Heart right ventricle (tissue), 16 donors: ENCODE data around the gene SREBF2. TPM values are rescaled to one million over a fixed set of nuclear protein-coding genes. Genes with fewer than 3 reads are reported as not detected.

Experiments
- ATAC-seq, 8 donors: fragments of 200-7000 bp; cut with Tn5 transposase; one replicate each; pipeline ENCODE4 v1.9.1; 2020; ENCODE audit warnings: mild to moderate bottlenecking in 8 of 8, moderate library complexity in 8 of 8, moderate number of reproducible peaks in 1 of 8
- DNase-seq, 2 donors: peaks; one replicate each; pipeline ENCODE4 v3.0.0-alpha.2; 2020
- H3K27ac ChIP-seq, 10 donors: fragments of 200-600 bp; sonication (generic) in 2 of 10; one replicate each; pipeline versions ENCODE4 v1.5.0 to v1.8.0; 2020 to 2022; ENCODE audit warnings: mild to moderate bottlenecking in 3 of 10
- H3K27me3 ChIP-seq, 7 donors: fragments of 200-600 bp; one replicate each; pipeline ENCODE4 v1.8.0; 2021 to 2022; ENCODE audit warnings: mild to moderate bottlenecking in 2 of 7
- H3K36me3 ChIP-seq, 9 donors: fragments of 200-600 bp; sonication (generic) in 1 of 9; one replicate each; pipeline versions ENCODE4 v1.5.0 to v1.8.0; 2020 to 2022; ENCODE audit warnings: mild to moderate bottlenecking in 2 of 9
- H3K4me1 ChIP-seq, 9 donors: fragments of 200-600 bp; sonication (generic) in 1 of 9; one replicate each; pipeline versions ENCODE4 v1.5.0 to v1.8.0; 2020 to 2022; ENCODE audit warnings: mild to moderate bottlenecking in 4 of 9
- H3K4me3 ChIP-seq, 10 donors: fragments of 200-600 bp; sonication (generic) in 2 of 10; one replicate each; pipeline versions ENCODE4 v1.5.0 to v1.8.0; 2020 to 2022; ENCODE audit warnings: mild to moderate bottlenecking in 7 of 10, moderate library complexity in 2 of 10
- H3K9me3 ChIP-seq, 11 donors: fragments of 200-600 bp in 10 of 11; sonication (generic) in 2 of 11; one replicate each; pipeline versions ENCODE4 v1.5.0 to v1.8.0; 2013 to 2022; ENCODE audit warnings: mild to moderate bottlenecking in 2 of 11, control low read depth in 1 of 11, moderate library complexity in 1 of 11
- WGBS, 2 donors: extraction: QIAGEN DNeasy Blood & Tissue Kit; methylation state at CpG; one replicate each; pipeline ENCODE4 v1.1.7; 2013; ENCODE audit warnings: inconsistent platforms in 1 of 2; 5-methylcytosine and 5-hydroxymethylcytosine counted together
- intact Hi-C, 10 donors: fragments of 100-400 bp; cut with DNase I; formaldehyde crosslinking; loops; one replicate each; pipeline versions ENCODE4 v1.11.1 to v1.14.2; 2022
- polyA plus RNA-seq, 2 donors: library from polyadenylated mRNA; stranded (reverse); fragments of 200-250 nt; gene quantifications; one replicate each; pipeline ENCODE4 v1.2.3, GENCODE V29; 2013
- total RNA-seq, 10 donors: library from RNA; stranded (reverse); fragmentation: NEBNext Ultra II Directional in 3 of 10; extraction: Animal tissue kit (Norgen Biotek cat#: 25700) in 3 of 10; gene quantifications; one replicate each; pipeline versions ENCODE4 v1.2.1 to v1.2.4, GENCODE V29; 2021 to 2023
- TF ChIP-seq, protein P1 (sequence below), 9 donors: fragments of 200-600 bp; sonication (generic) in 2 of 9; IDR thresholded peaks; one replicate each; pipeline versions ENCODE4 v1.5.0 to v1.8.0; 2021 to 2022; ENCODE audit warnings: antibody characterized with exemption in 9 of 9, mild to moderate bottlenecking in 5 of 9, moderate library complexity in 1 of 9
- donor health status: Arrhythmogenic right ventricular cardiomyopathy.
- donor health status: ischemic (EF 13 %, LVEDD 7.1; RV severe dilation, severe dysfunction).
- donor health status: healthy with polysubstance abuse.
- donor health status: DM: no; HTN: yes; CAD: no.
- donor health status: DM: no; HTN: no; CAD: no.
- donor health status: ischemic (EF 25% LVEDD 6.9; RV normal size, moderate dysfunction).
- donor health status: ischemic (EF 25% LVEDD 5.7; RV mildly dilated, moderate dysfunction).
- donor health status: healthy.
- donor health status: DM: yes; HTN: yes; CAD: no.
- donor health status: Ischemic cardiomyopathy.
- donor health status: ischemic (EF 35%, LVEDD 5.7; RV mildly dilated, moderate dysfunction).
- donor health status: nonischemic (EF 11% LVEDD 7.7; RV severe dilation, severe dysfunction).
- donor health status: DM: yes; HTN: yes; CAD: no.
- donor health status: PGD.
- donor health status: ischemic (EF 29% LVEDD 5.4; RV normal size, mild dysfunction).
- donor health status: nonischemic (EF 23%, LVEDD 6.1; RV moderate dilation, normal function).

The SREBF2 gene
- total and polyA plus RNA-seq, 12 donors, result 37.5 to 94.3 (median 71.3) TPM

DNA sequence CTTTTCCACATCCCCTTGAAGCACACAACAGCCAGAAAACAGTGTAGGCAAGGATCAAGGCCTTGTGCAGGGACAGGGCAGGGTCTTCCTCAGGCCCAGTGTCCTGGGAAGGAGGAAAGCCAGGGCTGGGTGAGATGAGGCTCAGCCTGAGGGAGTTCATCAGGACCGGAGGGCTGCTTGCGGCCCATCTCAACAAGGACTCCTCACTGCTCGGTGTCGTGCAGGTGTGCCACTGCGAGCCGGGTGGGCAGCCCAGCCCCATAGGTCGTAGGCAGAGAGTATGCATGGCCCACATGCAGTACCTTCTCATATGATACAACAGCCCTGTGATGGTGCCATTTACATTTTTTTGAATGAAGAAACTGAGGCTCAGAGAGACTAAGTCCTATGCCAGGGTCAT is 69.1 kb downstream of the SREBF2 start:
- H3K27me3 ChIP-seq, result no peaks in the 10 kb centered on the region
- 85 to 95% methylated on average over 7 of the region's 7 CpGs for WGBS, 2 donors
- H3K27ac ChIP-seq, result peak overlapping the region in 3 of 10 donors; percentile 71 to 73 (median 72)
- TF ChIP-seq, protein P1, sequence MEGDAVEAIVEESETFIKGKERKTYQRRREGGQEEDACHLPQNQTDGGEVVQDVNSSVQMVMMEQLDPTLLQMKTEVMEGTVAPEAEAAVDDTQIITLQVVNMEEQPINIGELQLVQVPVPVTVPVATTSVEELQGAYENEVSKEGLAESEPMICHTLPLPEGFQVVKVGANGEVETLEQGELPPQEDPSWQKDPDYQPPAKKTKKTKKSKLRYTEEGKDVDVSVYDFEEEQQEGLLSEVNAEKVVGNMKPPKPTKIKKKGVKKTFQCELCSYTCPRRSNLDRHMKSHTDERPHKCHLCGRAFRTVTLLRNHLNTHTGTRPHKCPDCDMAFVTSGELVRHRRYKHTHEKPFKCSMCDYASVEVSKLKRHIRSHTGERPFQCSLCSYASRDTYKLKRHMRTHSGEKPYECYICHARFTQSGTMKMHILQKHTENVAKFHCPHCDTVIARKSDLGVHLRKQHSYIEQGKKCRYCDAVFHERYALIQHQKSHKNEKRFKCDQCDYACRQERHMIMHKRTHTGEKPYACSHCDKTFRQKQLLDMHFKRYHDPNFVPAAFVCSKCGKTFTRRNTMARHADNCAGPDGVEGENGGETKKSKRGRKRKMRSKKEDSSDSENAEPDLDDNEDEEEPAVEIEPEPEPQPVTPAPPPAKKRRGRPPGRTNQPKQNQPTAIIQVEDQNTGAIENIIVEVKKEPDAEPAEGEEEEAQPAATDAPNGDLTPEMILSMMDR (IDR thresholded peaks at IDR 0.05), result no peak
- peaks cover 0 to 47% (median 24%) of the 10 kb centered on the region in 9 donors for H3K4me1 ChIP-seq
- ATAC-seq (no peak), DNase-seq (no peak)
- H3K4me3 ChIP-seq, result no peak overlapping the region
- no peaks in the 10 kb centered on the region for H3K9me3 ChIP-seq
- H3K36me3 ChIP-seq, result peaks cover 0 to 100% (median 48%) of the 10 kb centered on the region in 9 donors
- intact Hi-C loops, result no loop called here

DNA sequence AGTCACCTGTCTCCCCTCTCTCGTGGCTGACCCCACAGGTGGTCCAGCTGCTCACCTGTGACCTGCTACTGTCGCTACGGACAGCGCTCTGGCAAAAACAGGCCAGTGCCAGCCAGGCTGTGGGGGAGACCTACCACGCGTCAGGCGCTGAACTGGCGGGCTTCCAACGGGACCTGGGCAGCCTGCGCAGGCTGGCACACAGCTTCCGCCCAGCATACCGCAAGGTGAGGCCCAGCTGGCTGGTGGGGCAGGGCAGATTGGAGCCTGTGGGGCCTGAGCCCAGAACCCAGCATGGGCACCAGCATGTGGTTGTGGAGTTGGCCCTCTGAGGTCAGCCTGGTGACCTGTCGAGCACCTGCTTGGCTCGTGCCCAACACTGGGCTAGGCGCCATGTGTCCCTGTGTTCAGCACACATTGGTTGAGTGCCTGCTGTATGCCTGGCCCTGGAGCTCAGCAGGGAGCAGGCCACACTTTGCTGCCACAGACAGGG is 70.1 kb downstream of the SREBF2 start:
- H3K4me3 ChIP-seq, result no peak overlapping the region
- peak; percentile 74 to 81 for DNase-seq
- H3K27ac ChIP-seq, result peak overlapping the region in 9 of 10 donors; percentile 9 to 77 (median 71)
- peaks cover 0 to 100% (median 47%) of the 10 kb centered on the region in 9 donors for H3K36me3 ChIP-seq
- TF ChIP-seq, protein P1 (IDR thresholded peaks at IDR 0.05), result no peak
- peak; percentile 38 to 81 (median 68) for ATAC-seq
- H3K9me3 ChIP-seq, result no peaks in the 10 kb centered on the region
- 67 to 68% methylated on average over 15 of the region's 15 CpGs for WGBS, 2 donors
- intact Hi-C loops, result no loop called here
- H3K27me3 ChIP-seq, result no peaks in the 10 kb centered on the region
- H3K4me1 ChIP-seq, result peaks cover 0 to 45% (median 24%) of the 10 kb centered on the region in 9 donors

DNA sequence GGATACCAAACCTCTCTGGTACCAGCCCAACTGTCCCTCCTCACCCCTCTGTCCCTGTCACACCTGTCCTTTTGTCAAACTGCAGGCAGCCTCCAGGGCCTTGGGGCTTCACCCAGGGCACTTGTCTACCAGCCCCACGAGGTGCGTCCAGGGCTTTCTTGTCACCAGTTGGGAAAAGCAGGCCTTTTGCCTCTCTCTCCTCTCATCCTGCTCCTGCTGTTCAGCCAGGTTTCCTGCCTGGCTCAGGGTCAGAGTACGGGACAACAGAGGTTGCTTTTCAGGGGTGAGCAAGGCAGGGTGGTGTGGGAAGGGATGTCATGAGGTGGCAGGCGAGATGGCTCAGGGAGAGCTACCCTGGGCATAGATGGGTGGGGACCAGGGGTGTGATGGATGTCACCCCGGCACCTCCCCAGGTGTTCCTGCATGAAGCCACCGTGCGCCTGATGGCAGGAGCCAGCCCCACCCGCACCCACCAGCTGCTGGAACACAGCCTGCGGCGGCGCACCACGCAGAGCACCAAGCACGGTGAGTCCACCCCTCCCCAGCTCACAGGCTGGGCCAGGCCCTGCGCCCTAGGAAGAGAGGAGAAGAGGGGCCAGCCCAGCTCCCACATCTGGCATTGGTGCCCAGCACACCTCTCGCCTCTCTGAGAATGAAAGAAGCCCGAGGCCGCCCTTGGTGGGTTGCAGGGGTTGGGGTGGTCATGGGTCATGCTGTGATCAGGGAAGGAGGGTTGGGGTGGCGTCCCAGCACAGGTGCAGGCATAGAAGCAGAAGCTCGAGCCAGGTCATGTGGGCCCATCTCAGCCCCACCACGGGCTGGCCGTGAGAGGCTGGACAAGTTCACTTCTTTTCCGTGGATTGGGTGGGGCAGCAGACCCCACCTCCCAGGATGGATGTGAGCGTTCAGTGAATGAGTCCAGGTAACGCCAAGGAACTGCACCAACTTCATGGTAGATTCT is 71.8 kb downstream of the SREBF2 start:
- TF ChIP-seq, protein P1 (IDR thresholded peaks at IDR 0.05), result no peak
- intact Hi-C loops, result no loop called here
- WGBS, 2 donors, result 92 to 94% methylated on average over 24 of the region's 24 CpGs
- ATAC-seq (no peak), DNase-seq (no peak)
- Histone ChIP-seq H3K36me3 (peaks cover 0 to 82% (median 42%) of the 10 kb centered on the region in 9 donors), H3K4me3 (no peak overlapping the region), H3K9me3 (no peaks in the 10 kb centered on the region), H3K27ac (peak overlapping the region in 1 of 10 donors; percentile 73), H3K27me3 (peaks cover 0 to 11% (median 0%) of the 10 kb centered on the region in 7 donors), H3K4me1 (peaks cover 0 to 44% (median 17%) of the 10 kb centered on the region in 9 donors)

DNA sequence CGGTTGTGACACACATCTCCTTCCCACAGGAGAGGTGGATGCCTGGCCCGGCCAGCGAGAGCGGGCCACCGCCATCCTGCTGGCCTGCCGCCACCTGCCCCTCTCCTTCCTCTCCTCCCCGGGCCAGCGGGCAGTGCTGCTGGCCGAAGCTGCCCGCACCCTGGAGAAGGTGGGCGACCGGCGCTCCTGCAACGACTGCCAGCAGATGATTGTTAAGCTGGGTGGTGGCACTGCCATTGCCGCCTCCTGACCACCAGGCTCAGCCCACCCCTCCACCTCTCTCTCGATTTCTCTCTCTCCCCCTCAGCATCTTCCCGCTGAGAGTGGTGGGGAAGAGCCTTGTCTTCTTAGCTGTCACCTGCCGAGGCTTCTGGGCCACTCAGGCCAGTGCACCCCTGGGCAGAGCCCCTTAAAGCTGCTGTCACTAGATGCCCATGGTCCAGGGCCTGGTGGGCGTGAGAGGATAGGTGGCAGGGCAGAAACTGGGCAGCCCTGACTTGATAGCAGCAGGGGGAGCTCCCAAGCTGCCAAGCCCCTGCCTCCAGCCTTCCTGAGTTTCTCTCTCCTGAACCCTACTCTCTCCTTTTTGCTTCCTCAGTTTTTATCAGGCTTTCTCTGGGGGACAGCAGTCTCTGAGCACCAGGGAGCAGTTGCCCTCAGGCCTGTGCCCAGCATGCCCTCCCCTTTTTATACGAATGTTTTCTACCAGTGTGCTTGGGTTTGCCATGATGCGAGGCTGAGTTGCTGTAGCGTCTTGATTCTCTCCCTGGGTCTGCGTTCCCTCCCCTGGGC is 72.7 kb downstream of the SREBF2 start:
- Histone ChIP-seq H3K4me3 (no peak overlapping the region), H3K36me3 (peaks cover 0 to 73% (median 35%) of the 10 kb centered on the region in 9 donors), H3K27me3 (peaks cover 0 to 20% (median 8%) of the 10 kb centered on the region in 7 donors), H3K9me3 (no peaks in the 10 kb centered on the region), H3K4me1 (peaks cover 4 to 38% (median 15%) of the 10 kb centered on the region in 9 donors), H3K27ac (no peak overlapping the region)
- ATAC-seq (no peak), DNase-seq (no peak)
- WGBS, 2 donors, result 92 to 94% methylated on average over 21 to 23 of the region's 23 CpGs
- intact Hi-C loops, result no loop called here
- TF ChIP-seq, protein P1 (IDR thresholded peaks at IDR 0.05), result no peak
